DOHH2 (cell line): ENCODE data around the gene DPAGT1.

Experiments
- H3F3A ChIP-seq: fragments of 200-600 bp; sonication (generic), shearing (Covaris generic); 2 replicates; pipeline ENCODE4 v1.6.0; 2016; ENCODE audit warnings: antibody characterized with exemption, mild to moderate bottlenecking; ENCODE audit not compliant: control insufficient read depth, insufficient read depth
- H3K27ac ChIP-seq: fragments of 200-600 bp; sonication (generic); 2 replicates; pipeline ENCODE4 v1.5.1; 2014; ENCODE audit warnings: low read depth, mild to moderate bottlenecking, low read length, moderate library complexity
- H3K27me3 ChIP-seq: fragments of 200-600 bp; sonication (generic); 2 replicates; pipeline ENCODE4 v1.6.1; 2014; ENCODE audit warnings: mild to moderate bottlenecking, low read length, mixed read lengths; ENCODE audit not compliant: control insufficient read depth
- H3K36me3 ChIP-seq: fragments of 200-600 bp; sonication (generic); 2 replicates; pipeline ENCODE4 v1.6.1; 2014; ENCODE audit warnings: mild to moderate bottlenecking, low read length, moderate library complexity, mixed read lengths; ENCODE audit not compliant: control insufficient read depth
- H3K4me1 ChIP-seq: fragments of 200-600 bp; sonication (generic); 2 replicates; pipeline ENCODE4 v1.6.1; 2014; ENCODE audit warnings: mild to moderate bottlenecking, low read length, mixed read lengths; ENCODE audit not compliant: control insufficient read depth
- H3K4me2 ChIP-seq: fragments of 200-600 bp; sonication (generic); 2 replicates; pipeline ENCODE4 v1.6.0; 2014; ENCODE audit warnings: mild to moderate bottlenecking, low read length, moderate library complexity
- H3K4me3 ChIP-seq: fragments of 200-600 bp; sonication (generic); 2 replicates; pipeline ENCODE4 v1.5.1; 2014; ENCODE audit warnings: mild to moderate bottlenecking, low read length, mixed read lengths
- H3K79me2 ChIP-seq: fragments of 200-600 bp; sonication (generic); 2 replicates; pipeline ENCODE4 v1.6.1; 2014; ENCODE audit warnings: mild to moderate bottlenecking, low read length, mixed read lengths; ENCODE audit not compliant: control insufficient read depth
- H3K9me2 ChIP-seq: fragments of 200-600 bp; sonication (generic); replicated peaks from 2 replicates; pipeline ENCODE4 v1.6.1; 2014; ENCODE audit warnings: mild to moderate bottlenecking, low read length, mixed read lengths; ENCODE audit not compliant: control insufficient read depth
- H3K9me3 ChIP-seq: fragments of 200-600 bp; sonication (generic); 2 replicates; pipeline ENCODE4 v1.6.1; 2014; ENCODE audit warnings: antibody characterized with exemption, low read length, mixed read lengths; ENCODE audit not compliant: control insufficient read depth, insufficient read depth
- H4K20me1 ChIP-seq: fragments of 200-600 bp; sonication (generic); 2 replicates; pipeline ENCODE4 v1.6.0; 2014; ENCODE audit warnings: low read depth, mild to moderate bottlenecking, antibody characterized with exemption, low read length, moderate library complexity; ENCODE audit not compliant: control insufficient read depth, insufficient read depth
- EZH2phosphoT487 ChIP-seq: fragments of 200-600 bp; sonication (generic); IDR thresholded peaks from 2 replicates; pipeline ENCODE4 v1.6.1; 2017; ENCODE audit warnings: borderline replicate concordance, mild to moderate bottlenecking, antibody characterized with exemption, low read length, moderate library complexity, mixed read lengths
- TF ChIP-seq, protein P1 (sequence below): fragments of 200-600 bp; sonication (generic); IDR thresholded peaks from one replicate; pipeline ENCODE4 v1.5.1; 2014; ENCODE audit warnings: antibody characterized with exemption, mild to moderate bottlenecking, low read depth, low read length; ENCODE audit not compliant: poor library complexity, severe bottlenecking

DPAGT1 gene

DNA sequence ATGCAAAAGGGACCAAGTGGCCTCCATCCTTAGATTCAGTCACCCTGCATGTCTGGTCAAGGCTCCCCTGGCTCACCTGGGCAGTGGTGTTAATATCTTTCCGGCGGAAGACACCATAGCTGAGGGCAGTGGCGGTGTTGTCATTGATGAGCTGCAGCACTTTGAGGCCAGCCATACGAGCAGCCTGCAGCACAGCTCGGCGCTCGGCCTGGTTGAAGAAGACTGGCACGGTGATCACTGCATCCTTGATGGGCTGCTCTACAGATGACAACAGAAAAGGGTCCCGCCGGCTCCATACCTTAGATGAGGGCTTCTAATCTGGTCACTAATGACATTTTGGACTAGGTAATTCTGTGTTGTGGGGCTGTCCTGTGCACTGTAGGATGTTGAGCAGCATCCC is 47.2 kb downstream of the DPAGT1 start:
- peaks cover 8% of the 10 kb centered on the region; the same call in 1 of the 2 replicates for H4K20me1 ChIP-seq
- no peaks in the 10 kb centered on the region for H3K27me3 ChIP-seq
- TF ChIP-seq, protein P1, sequence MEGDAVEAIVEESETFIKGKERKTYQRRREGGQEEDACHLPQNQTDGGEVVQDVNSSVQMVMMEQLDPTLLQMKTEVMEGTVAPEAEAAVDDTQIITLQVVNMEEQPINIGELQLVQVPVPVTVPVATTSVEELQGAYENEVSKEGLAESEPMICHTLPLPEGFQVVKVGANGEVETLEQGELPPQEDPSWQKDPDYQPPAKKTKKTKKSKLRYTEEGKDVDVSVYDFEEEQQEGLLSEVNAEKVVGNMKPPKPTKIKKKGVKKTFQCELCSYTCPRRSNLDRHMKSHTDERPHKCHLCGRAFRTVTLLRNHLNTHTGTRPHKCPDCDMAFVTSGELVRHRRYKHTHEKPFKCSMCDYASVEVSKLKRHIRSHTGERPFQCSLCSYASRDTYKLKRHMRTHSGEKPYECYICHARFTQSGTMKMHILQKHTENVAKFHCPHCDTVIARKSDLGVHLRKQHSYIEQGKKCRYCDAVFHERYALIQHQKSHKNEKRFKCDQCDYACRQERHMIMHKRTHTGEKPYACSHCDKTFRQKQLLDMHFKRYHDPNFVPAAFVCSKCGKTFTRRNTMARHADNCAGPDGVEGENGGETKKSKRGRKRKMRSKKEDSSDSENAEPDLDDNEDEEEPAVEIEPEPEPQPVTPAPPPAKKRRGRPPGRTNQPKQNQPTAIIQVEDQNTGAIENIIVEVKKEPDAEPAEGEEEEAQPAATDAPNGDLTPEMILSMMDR: no peak
- TF ChIP-seq EZH2phosphoT487: no peak
- peaks cover 65% of the 10 kb centered on the region for H3K36me3 ChIP-seq
- H3K4me1 ChIP-seq: peaks cover 17% of the 10 kb centered on the region
- H3K27ac ChIP-seq: no peak overlapping the region
- no peak overlapping the region for H3K4me3 ChIP-seq
- H3F3A ChIP-seq: no peaks in the 10 kb centered on the region
- peaks cover 37% of the 10 kb centered on the region for H3K79me2 ChIP-seq
- H3K9me3 ChIP-seq: no peaks in the 10 kb centered on the region
- no peak overlapping the region for H3K4me2 ChIP-seq
- H3K9me2 ChIP-seq: no peaks in the 10 kb centered on the region

DNA sequence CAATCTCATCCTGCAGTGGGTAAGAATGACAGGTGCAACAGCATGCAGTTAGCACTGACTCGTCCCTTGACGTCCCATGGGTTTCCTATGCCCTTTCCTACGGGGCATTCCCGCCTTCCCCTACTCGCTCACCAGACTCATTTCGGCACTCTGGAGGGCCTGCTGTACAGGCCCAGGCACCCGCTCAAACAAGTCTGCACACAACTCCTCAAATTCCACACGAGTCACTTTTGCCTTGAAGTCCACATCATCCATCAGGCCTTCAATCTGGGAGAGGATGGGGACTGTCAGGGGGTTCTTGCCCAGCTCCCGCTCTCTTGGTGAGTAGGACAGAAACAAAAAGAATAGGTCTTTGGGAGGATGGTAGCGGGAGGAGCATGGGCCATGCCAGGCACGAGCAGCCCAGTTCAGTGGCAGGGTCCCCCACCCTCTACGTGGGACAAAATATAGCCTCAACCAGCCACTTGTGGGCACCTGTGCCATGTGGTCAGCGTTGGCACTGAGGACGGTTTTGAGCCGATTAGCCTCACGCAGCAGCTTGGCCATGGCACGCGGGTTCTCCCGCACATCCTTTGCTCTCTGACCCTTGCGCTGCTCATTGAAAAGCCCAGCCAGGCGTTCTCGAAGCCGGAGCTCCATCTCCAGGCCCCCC is 49.4 kb downstream of the DPAGT1 start:
- Histone ChIP-seq H3K9me3 (no peaks in the 10 kb centered on the region), H3K9me2 (no peaks in the 10 kb centered on the region), H3K4me1 (peaks cover 11% of the 10 kb centered on the region), H3K27ac (no peak overlapping the region), H3F3A (no peaks in the 10 kb centered on the region), H3K4me2 (no peak overlapping the region), H3K36me3 (peaks cover 83% of the 10 kb centered on the region), H3K27me3 (no peaks in the 10 kb centered on the region), H3K79me2 (peaks cover 26% of the 10 kb centered on the region), H3K4me3 (no peak overlapping the region), H4K20me1 (peaks cover 12% of the 10 kb centered on the region; the same call in 1 of the 2 replicates)
- no peak for TF ChIP-seq EZH2phosphoT487
- TF ChIP-seq, protein P1: no peak

- Histone ChIP-seq H3K27me3 (no peaks in the 10 kb centered on the region), H4K20me1 (peaks cover 12% of the 10 kb centered on the region; the same call in 1 of the 2 replicates), H3K4me1 (peaks cover 11% of the 10 kb centered on the region), H3K9me2 (no peaks in the 10 kb centered on the region), H3K9me3 (no peaks in the 10 kb centered on the region), H3K36me3 (peaks cover 86% of the 10 kb centered on the region), H3F3A (no peaks in the 10 kb centered on the region), H3K27ac (no peak overlapping the region), H3K4me3 (no peak overlapping the region), H3K79me2 (peaks cover 23% of the 10 kb centered on the region), H3K4me2 (no peak overlapping the region)
- TF ChIP-seq, protein P1: no peak
- TF ChIP-seq EZH2phosphoT487: no peak
These were observed 50.1 kb downstream of the DPAGT1 start for GRCh38 chr11:119051440-119052162.
